WTC11 (cell line): ENCODE results near the gene SYNE3. TPM values are rescaled to one million over a fixed set of nuclear protein-coding genes. Genes with fewer than 3 reads are reported as not detected.

Source experiments
- ATAC-seq: fragments of 200-7000 bp; cut with Tn5 transposase; 2 replicates; pipeline ENCODE4 v1.10.0; 2021; ENCODE audit warnings: mild to moderate bottlenecking, moderate library complexity
- CTCF ChIA-PET: fragments of 300-600 bp; sonication (Branson Sonifier 250); formaldehyde crosslinking; loops from one replicate; lab custom pipeline; 2021; ENCODE audit warnings: antibody characterized with exemption; lab: Charles Lee
- POLR2A ChIA-PET: fragments of 350-600 bp; sonication (Branson Sonifier 250); formaldehyde crosslinking; loops from one replicate; lab custom pipeline; 2021; ENCODE audit warnings: antibody characterized with exemption; lab: Charles Lee
- DNase-seq: peaks from one replicate; pipeline ENCODE4 v3.0.0; 2021; ENCODE audit warnings: low spot score
- H3K27ac Mint-ChIP-seq: 2 replicates; pipeline ENCODE4 v1.8.0; 2021; ENCODE audit warnings: mixed read lengths
- H3K27me3 Mint-ChIP-seq: 2 replicates; pipeline ENCODE4 v1.8.0; 2021; ENCODE audit warnings: low read depth, mild to moderate bottlenecking, moderate library complexity, mixed read lengths
- H3K36me3 Mint-ChIP-seq: 2 replicates; pipeline ENCODE4 v1.8.0; 2021; ENCODE audit warnings: mixed read lengths
- H3K4me1 Mint-ChIP-seq: 2 replicates; pipeline ENCODE4 v1.8.0; 2022; ENCODE audit warnings: mixed read lengths
- H3K4me3 Mint-ChIP-seq: 2 replicates; pipeline ENCODE4 v1.8.0; 2021; ENCODE audit warnings: mild to moderate bottlenecking, moderate library complexity, mixed read lengths
- H3K9me3 Mint-ChIP-seq: 2 replicates; pipeline ENCODE4 v1.8.0; 2021; ENCODE audit warnings: mixed read lengths
- AFF4 ChIP-seq: sonication (generic); formaldehyde crosslinking; IDR thresholded peaks from 2 replicates; pipeline ENCODE4 v1.8.1; 2023; ENCODE audit warnings: mild to moderate bottlenecking, missing genetic modification reagents, borderline replicate concordance
- CREB1 ChIP-seq: sonication (generic); formaldehyde crosslinking; IDR thresholded peaks from 2 replicates; pipeline ENCODE4 v1.8.0; 2023; ENCODE audit warnings: mild to moderate bottlenecking, missing genetic modification reagents
- E2F5 ChIP-seq: sonication (generic); formaldehyde crosslinking; IDR thresholded peaks from 2 replicates; pipeline ENCODE4 v1.8.1; 2022; ENCODE audit warnings: mild to moderate bottlenecking, moderate library complexity, missing genetic modification reagents
- GABPB1 ChIP-seq: sonication (generic); formaldehyde crosslinking; IDR thresholded peaks from 2 replicates; pipeline ENCODE4 v1.8.1; 2023; ENCODE audit warnings: mild to moderate bottlenecking, missing genetic modification reagents
- GTF2I ChIP-seq: fragments of 250-450 bp; sonication (Bioruptor Pico); conservative IDR thresholded peaks from 2 replicates; pipeline ENCODE4 v1.4.0; 2021; ENCODE audit warnings: mild to moderate bottlenecking
- IRF1 ChIP-seq: sonication (generic); formaldehyde crosslinking; IDR thresholded peaks from 2 replicates; pipeline ENCODE4 v1.8.0; 2023; ENCODE audit warnings: missing genetic modification reagents
- JUN ChIP-seq: sonication (generic); formaldehyde crosslinking; IDR thresholded peaks from 2 replicates; pipeline ENCODE4 v1.8.0; 2023; ENCODE audit warnings: mild to moderate bottlenecking, missing genetic modification reagents
- KAT7 ChIP-seq: sonication (generic); formaldehyde crosslinking; IDR thresholded peaks from 2 replicates; pipeline ENCODE4 v1.8.1; 2023; ENCODE audit warnings: missing genetic modification reagents, mild to moderate bottlenecking, borderline replicate concordance
- MAX ChIP-seq: sonication (generic); formaldehyde crosslinking; IDR thresholded peaks from 2 replicates; pipeline ENCODE4 v1.8.0; 2022; ENCODE audit warnings: mild to moderate bottlenecking, missing genetic modification reagents
- MXD4 ChIP-seq: fragments of 250-450 bp; sonication (Bioruptor Pico); IDR thresholded peaks from 2 replicates; pipeline ENCODE4 v1.8.0; 2021; ENCODE audit warnings: mild to moderate bottlenecking, moderate library complexity, borderline replicate concordance
- NFYB ChIP-seq: sonication (generic); formaldehyde crosslinking; conservative IDR thresholded peaks from 2 replicates; pipeline ENCODE4 v1.8.0; 2022; ENCODE audit warnings: low read depth, missing genetic modification reagents
- PRDM15 ChIP-seq: sonication (generic); formaldehyde crosslinking; IDR thresholded peaks from 2 replicates; pipeline ENCODE4 v1.8.0; 2022; ENCODE audit warnings: missing genetic modification reagents
- PRRX2 ChIP-seq: fragments of 250-450 bp; sonication (Bioruptor Pico); IDR thresholded peaks from 2 replicates; pipeline ENCODE4 v1.8.0; 2021; ENCODE audit warnings: mild to moderate bottlenecking
- TCF7 ChIP-seq: sonication (generic); formaldehyde crosslinking; IDR thresholded peaks from 2 replicates; pipeline ENCODE4 v1.8.0; 2022; ENCODE audit warnings: mild to moderate bottlenecking, low read depth, missing genetic modification reagents, moderate library complexity
- TEAD1 ChIP-seq: sonication (generic); formaldehyde crosslinking; IDR thresholded peaks from 2 replicates; pipeline ENCODE4 v1.8.0; 2022; ENCODE audit warnings: mild to moderate bottlenecking, missing genetic modification reagents
- TP53 ChIP-seq: sonication (generic); formaldehyde crosslinking; IDR thresholded peaks from 2 replicates; pipeline ENCODE4 v1.8.1; 2023; ENCODE audit warnings: mild to moderate bottlenecking, missing genetic modification reagents
- ZBTB43 ChIP-seq: sonication (generic); formaldehyde crosslinking; IDR thresholded peaks from 2 replicates; pipeline ENCODE4 v1.8.1; 2023; ENCODE audit warnings: mild to moderate bottlenecking, missing genetic modification reagents
- ZNF121 ChIP-seq: sonication (generic); formaldehyde crosslinking; IDR thresholded peaks from 2 replicates; pipeline ENCODE4 v1.8.0; 2023; ENCODE audit warnings: missing genetic modification reagents
- ZNF219 ChIP-seq: sonication (generic); formaldehyde crosslinking; IDR thresholded peaks from 2 replicates; pipeline ENCODE4 v1.8.0; 2023; ENCODE audit warnings: missing genetic modification reagents, mild to moderate bottlenecking, borderline replicate concordance
- ZNF232 ChIP-seq: sonication (generic); formaldehyde crosslinking; IDR thresholded peaks from 2 replicates; pipeline ENCODE4 v1.8.0; 2022; ENCODE audit warnings: mild to moderate bottlenecking, missing genetic modification reagents
- ZNF396 ChIP-seq: fragments of 250-450 bp; sonication (Bioruptor Pico); IDR thresholded peaks from 2 replicates; pipeline ENCODE4 v1.8.0; 2021; ENCODE audit warnings: mild to moderate bottlenecking, moderate library complexity, borderline replicate concordance
- ZNF423 ChIP-seq: fragments of 250-450 bp; sonication (Bioruptor Pico); IDR thresholded peaks from 2 replicates; pipeline ENCODE4 v2.1.2; 2022; ENCODE audit warnings: mild to moderate bottlenecking, moderate library complexity
- ZSCAN18 ChIP-seq: fragments of 250-450 bp; sonication (Bioruptor Pico); IDR thresholded peaks from 2 replicates; pipeline ENCODE4 v2.1.2; 2022; ENCODE audit warnings: mild to moderate bottlenecking, moderate library complexity
- total RNA-seq: library from RNA; stranded (reverse); gene quantifications from 3 replicates; pipeline ENCODE4 v1.2.3, GENCODE V29; 2021

Gene SYNE3
- total RNA-seq, 1 experiment from 2014 or later = 0.24 TPM

GRCh38 chr14:95491936-95492608 lies 24.4 kb downstream of the SYNE3 start:
- Mint-ChIP-seq H3K4me3 (no peak overlapping the region), H3K36me3 (no peaks in the 10 kb centered on the region), H3K4me1 (no peaks in the 10 kb centered on the region), H3K9me3 (peaks cover 9% of the 10 kb centered on the region), H3K27me3 (no peaks in the 10 kb centered on the region)
- DNase-seq (no peak), ATAC-seq (no peak)
- ChIA-PET POLR2A (no interaction called here), CTCF (interaction anchor here (2.2 kb wide), 1 partner anchor 40 kb away, joined by 6 read pairs; no protein-coding TSS in a partner anchor)
- TF ChIP-seq ZNF396 (CRISPR knock-in tag) (no peak), PRRX2 (CRISPR knock-in tag) (no peak), ZSCAN18 (CRISPR knock-in tag) (no peak), TCF7 (CRISPR knock-in tag) (no peak), KAT7 (CRISPR knock-in tag) (no peak), GABPB1 (no peak), ZNF232 (CRISPR knock-in tag) (no peak), IRF1 (no peak), AFF4 (CRISPR knock-in tag) (no peak), ZNF423 (CRISPR knock-in tag) (no peak), GTF2I (no peak)
- TF ChIP-seq, all 79 proteins: peak for 0
- no peak overlapping the region for H3K27ac Mint-ChIP-seq

- Mint-ChIP-seq H3K27me3 (no peaks in the 10 kb centered on the region), H3K9me3 (peaks cover 9% of the 10 kb centered on the region), H3K4me3 (no peak overlapping the region), H3K4me1 (no peaks in the 10 kb centered on the region), H3K27ac (no peak overlapping the region), H3K36me3 (no peaks in the 10 kb centered on the region)
- POLR2A ChIA-PET = no interaction called here
- ATAC-seq (no peak), DNase-seq (no peak)
- CTCF ChIA-PET = interaction anchor here (1.4 kb wide), 1 partner anchor 37 kb away, joined by 3 read pairs; no protein-coding TSS in a partner anchor
- TF ChIP-seq ZNF121 = no peak
- no peak for TF ChIP-seq PRDM15 (CRISPR knock-in tag)
- TF ChIP-seq TCF7 (CRISPR knock-in tag) = no peak
- no peak for TF ChIP-seq JUN
- TF ChIP-seq TEAD1 (CRISPR knock-in tag) = no peak
- no peak for TF ChIP-seq ZNF219
- no peak for TF ChIP-seq ZBTB43 (CRISPR knock-in tag)
- TF ChIP-seq E2F5 (CRISPR knock-in tag) = no peak
- TF ChIP-seq MXD4 (CRISPR knock-in tag) = no peak
- no peak for TF ChIP-seq TP53 (CRISPR knock-in tag)
- TF ChIP-seq NFYB (CRISPR knock-in tag) = no peak
- TF ChIP-seq CREB1 = no peak
- no peak for TF ChIP-seq MAX (CRISPR knock-in tag)
Observed at GRCh38 chr14:95490727-95491451, 25.6 kb downstream of the SYNE3 start.
